ENCODE results near the gene SFXN5.

GRCh38 chr2:73082523-73083410, 11.3 kb upstream of the SFXN5 start:
- no peak for TF ChIP-seq CTCF (conservative IDR thresholded peaks at IDR 0.05)
- no peak for TF ChIP-seq EZH2 (IDR thresholded peaks at IDR 0.05; ENCODE audit: low read depth)

Data from PC-9 (cell line).